GM12865 (cell line): Measurements from ENCODE around the gene APOC4.
"Not testable (repeated sequence)": the region's sequence is repeated elsewhere in the genome, so short reads cannot be mapped to it uniquely, and the experiment has no call there.

Experiments
- DNase-seq: peaks from one replicate; pipeline ENCODE4 v3.0.0; 2010; ENCODE audit warnings: low read depth
- H3K4me3 ChIP-seq: 2 replicates; pipeline ENCODE4 v1.5.1; 2011; ENCODE audit warnings: mild to moderate bottlenecking, low read depth, low read length, control low read depth
- TF ChIP-seq, protein P1 (sequence below): IDR thresholded peaks from 2 replicates; pipeline ENCODE4 v1.5.1; 2011; ENCODE audit warnings: low read length, control low read depth, low read depth, inconsistent platforms; ENCODE audit not compliant: insufficient read depth; ENCODE audit errors: missing control alignments

APOC4 gene

DNA sequence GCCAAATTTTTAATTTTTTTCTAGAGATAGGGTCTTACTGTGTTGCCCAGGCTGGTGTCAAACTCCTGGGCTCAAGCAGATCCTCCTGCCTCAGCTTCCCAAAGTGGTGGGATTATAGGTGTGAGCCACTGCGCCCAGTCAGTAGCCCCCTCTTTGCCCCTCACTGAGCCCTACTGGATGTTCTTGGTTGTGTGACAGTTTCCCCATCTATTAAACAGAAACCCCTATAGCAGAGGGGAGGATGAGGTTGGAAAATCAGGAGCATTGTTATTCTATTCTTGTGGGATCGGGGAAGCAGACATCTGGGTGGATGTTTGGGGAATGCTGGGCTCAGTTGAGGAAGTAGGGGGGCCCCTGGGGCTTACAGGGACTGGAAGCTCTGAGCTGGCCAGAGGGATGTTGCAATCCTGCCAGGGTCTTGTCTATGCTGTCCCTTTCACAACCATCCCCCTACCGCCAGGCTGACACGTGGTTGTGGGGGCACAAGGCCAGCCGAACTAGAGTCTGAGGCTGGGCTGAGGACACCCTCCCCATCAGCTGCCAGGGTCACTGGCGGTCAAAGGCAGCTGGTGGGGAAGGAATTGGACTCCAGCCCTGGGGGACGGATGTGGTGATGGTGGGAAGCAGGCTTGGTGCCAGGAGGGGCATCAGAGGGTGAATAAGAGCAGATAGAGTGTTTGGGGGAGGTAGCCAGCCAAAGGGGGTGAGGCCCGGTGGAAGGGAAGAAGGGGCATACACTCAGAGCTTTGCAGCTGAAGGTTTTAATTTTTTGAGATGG, 16.7 kb upstream of the APOC4 start:
- no peak overlapping the region for H3K4me3 ChIP-seq
- DNase-seq, result no peak
- TF ChIP-seq, protein P1, sequence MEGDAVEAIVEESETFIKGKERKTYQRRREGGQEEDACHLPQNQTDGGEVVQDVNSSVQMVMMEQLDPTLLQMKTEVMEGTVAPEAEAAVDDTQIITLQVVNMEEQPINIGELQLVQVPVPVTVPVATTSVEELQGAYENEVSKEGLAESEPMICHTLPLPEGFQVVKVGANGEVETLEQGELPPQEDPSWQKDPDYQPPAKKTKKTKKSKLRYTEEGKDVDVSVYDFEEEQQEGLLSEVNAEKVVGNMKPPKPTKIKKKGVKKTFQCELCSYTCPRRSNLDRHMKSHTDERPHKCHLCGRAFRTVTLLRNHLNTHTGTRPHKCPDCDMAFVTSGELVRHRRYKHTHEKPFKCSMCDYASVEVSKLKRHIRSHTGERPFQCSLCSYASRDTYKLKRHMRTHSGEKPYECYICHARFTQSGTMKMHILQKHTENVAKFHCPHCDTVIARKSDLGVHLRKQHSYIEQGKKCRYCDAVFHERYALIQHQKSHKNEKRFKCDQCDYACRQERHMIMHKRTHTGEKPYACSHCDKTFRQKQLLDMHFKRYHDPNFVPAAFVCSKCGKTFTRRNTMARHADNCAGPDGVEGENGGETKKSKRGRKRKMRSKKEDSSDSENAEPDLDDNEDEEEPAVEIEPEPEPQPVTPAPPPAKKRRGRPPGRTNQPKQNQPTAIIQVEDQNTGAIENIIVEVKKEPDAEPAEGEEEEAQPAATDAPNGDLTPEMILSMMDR, result no peak

GRCh38 chr19:44926245-44927077, 15.6 kb upstream of the APOC4 start:
- H3K4me3 ChIP-seq, DNase-seq: not testable (repeated sequence)

DNA sequence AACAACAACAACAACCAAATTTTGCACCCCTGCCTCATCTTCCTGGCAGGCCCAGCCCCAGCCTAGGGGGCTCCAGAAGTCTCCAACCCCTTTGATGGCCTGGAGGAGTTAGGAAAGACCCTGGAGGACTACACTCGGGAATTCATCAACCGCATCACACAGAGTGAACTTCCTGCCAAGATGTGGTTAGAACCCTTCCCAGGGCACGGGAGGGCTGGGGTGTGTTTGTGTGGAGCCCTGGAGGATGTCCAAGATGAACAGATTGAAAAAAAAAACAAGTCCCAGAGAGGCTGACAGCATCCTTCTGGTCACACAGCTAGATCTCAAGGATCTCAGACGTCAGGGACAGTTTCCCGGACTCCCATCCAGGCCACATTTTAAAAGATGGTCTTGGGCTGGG, 14.3 kb upstream of the APOC4 start:
- no peak overlapping the region for H3K4me3 ChIP-seq
- TF ChIP-seq, protein P1, result no peak
- no peak for DNase-seq

DNA sequence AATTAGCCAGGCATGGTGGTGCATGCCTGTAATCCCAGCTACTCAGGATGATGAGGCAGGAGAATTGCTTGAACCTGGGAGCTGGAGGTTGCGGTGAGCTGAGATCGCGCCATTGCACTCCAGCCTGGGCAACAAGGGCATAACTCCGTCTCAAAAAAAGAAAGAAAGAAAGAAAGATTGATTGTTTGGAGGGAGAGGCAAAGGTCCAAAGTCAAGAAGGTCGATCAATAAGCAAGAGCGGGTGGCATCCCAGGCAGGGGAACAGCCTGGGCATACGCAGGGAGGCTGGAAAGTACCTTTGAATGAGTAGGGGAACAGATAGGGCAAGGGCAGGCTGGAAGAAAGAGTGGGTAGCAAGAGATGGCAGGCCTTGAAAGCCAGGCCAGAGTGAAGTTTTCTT, 11.9 kb upstream of the APOC4 start:
- no peak overlapping the region for H3K4me3 ChIP-seq
- DNase-seq, result no peak
- TF ChIP-seq, protein P1, result no peak

DNA sequence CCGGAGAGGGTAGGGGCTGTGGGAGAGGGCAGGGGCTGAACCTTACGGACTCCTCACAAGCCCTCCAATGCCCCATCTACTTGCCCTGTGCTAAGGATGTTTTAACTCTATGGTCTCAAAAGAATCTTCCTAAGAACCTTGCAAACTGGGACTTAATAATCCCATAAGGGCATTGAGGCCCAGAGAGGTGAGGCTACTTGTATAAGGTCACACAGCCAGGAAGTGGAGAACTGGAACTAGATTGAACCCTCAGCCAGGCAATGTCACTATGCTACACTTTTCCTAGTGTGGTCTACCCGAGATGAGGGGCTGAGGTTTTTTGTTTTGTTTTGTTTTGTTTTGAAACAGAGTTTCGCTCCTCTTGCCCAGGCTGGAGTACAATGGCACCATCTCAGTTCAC, 10.5 kb upstream of the APOC4 start:
- DNase-seq, result no peak
- TF ChIP-seq, protein P1, result no peak
- no peak overlapping the region for H3K4me3 ChIP-seq

DNA sequence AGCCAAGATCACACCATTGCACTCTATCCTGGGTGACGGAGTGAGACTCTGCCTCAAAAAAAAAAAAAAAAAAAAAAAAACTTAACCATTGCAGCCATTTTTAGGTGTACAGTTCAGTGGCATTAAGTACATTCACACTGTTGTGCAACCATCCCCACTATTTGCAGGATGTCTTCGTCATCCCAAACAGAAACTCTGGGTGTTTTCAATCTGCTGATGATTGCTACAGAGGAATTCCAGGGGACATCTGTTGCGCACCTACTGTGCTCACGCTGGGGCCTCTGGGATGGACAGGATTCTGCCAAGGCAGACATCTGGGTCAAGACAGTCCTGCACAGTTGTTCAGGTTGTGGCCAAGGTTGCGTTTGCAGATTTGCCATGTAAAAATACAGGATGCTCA, 2.4 kb upstream of the APOC4 start:
- H3K4me3 ChIP-seq, result no peak overlapping the region
- TF ChIP-seq, protein P1, result no peak
- no peak for DNase-seq

DNA sequence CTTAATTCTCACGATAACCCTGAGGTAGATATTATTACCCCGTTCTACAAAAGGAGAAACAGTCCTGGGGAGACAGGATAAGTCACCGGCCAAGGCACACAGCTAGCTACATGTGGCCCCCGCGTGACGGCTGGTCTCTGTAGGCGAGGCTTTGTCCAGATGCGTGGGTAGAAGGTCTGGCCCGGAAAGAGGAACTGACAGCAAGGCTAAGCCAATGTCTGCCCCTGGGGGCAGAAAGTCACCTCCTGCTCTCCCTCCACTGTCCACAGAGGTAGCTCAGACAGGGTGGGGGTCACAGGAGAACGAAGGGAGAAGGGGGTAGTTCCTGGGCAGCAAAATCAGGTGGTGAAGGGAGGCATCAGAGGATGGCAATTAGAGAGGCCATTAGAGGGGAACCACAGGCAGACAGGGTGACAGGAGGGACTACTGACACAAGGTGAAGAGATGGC, 1.8 kb downstream of the APOC4 start:
- peak; percentile 79 for DNase-seq
- TF ChIP-seq, protein P1, result peak; percentile 10
- H3K4me3 ChIP-seq, result no peak overlapping the region
